Chondrocyte (in vitro differentiated cells): ENCODE measurements around the gene SNAPC4. TPM values are rescaled to one million over a fixed set of nuclear protein-coding genes. Genes with fewer than 3 reads are reported as not detected.
A peak's percentile ranks its signal among the peaks of the same experiment; 100 is the strongest.
"Not testable (repeated sequence)": the region's sequence is repeated elsewhere in the genome, so short reads cannot be mapped to it uniquely, and the experiment has no call there.

ENCODE experiments used
- DNase-seq: peaks from one replicate; pipeline ENCODE4 v3.0.0; 2021; ENCODE audit warnings: mixed read lengths, low spot score
- H3K27ac Mint-ChIP-seq: one replicate; pipeline ENCODE4 v1.8.0; 2021; ENCODE audit warnings: mild to moderate bottlenecking, moderate library complexity, mixed read lengths; ENCODE audit not compliant: unreplicated experiment
- H3K27me3 Mint-ChIP-seq: 2 replicates; pipeline ENCODE4 v1.8.0; 2021; ENCODE audit warnings: low read depth, mixed read lengths
- H3K36me3 Mint-ChIP-seq: 2 replicates; pipeline ENCODE4 v1.8.0; 2021; ENCODE audit warnings: low read depth, mixed read lengths
- H3K4me1 Mint-ChIP-seq: 2 replicates; pipeline ENCODE4 v1.8.0; 2021; ENCODE audit warnings: low read depth, mild to moderate bottlenecking, mixed read lengths
- H3K4me3 Mint-ChIP-seq: one replicate; pipeline ENCODE4 v1.8.0; 2021; ENCODE audit warnings: mild to moderate bottlenecking, moderate library complexity, mixed read lengths; ENCODE audit not compliant: unreplicated experiment
- H3K9me3 Mint-ChIP-seq: 2 replicates; pipeline ENCODE4 v1.8.0; 2021; ENCODE audit warnings: low read depth, mixed read lengths
- total RNA-seq: library from RNA; stranded (reverse); gene quantifications from 3 replicates; pipeline ENCODE4 v1.2.1, GENCODE V29; 2021
- TF ChIP-seq, protein P1 (sequence below): fragments of 200-600 bp; sonication (generic); IDR thresholded peaks from 2 replicates; pipeline ENCODE4 v1.5.0; 2021; ENCODE audit warnings: antibody characterized with exemption, mild to moderate bottlenecking, moderate library complexity

Gene SNAPC4
- total RNA-seq, 1 donor from 2014 or later: 7.9 TPM

DNA sequence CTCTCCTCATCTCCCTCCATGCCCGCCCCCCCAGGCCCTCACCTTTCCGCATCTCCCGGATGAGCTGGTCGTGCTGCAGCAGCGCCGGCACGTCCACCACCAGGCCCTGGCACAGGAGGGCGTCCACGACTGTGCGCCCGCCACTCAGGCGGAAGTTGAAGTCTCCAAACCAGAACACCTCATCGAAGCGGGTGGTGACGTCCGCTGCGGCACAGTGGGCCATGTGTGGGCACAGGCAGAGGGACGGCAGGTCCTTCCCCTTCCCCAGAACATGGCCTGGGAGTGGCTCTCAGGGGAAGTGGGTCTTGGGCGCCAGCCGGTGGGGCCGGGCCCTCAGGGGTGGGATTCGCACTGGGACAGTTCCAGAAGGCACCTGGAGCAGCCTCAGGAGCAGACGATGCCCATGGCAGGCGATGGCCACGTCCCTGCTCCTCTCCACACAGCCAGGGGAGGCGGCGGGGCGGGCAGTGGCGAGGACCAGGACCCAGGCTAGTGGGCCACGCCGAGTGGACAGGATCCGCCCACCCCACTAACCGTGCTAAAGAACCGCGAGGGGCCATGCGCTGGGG is 31.9 kb upstream of the SNAPC4 start:
- H3K9me3 Mint-ChIP-seq: no peaks in the 10 kb centered on the region
- H3K27ac Mint-ChIP-seq: no peak overlapping the region
- H3K36me3 Mint-ChIP-seq: no peaks in the 10 kb centered on the region
- no peak overlapping the region for H3K4me3 Mint-ChIP-seq
- peaks cover 10% of the 10 kb centered on the region for H3K4me1 Mint-ChIP-seq
- TF ChIP-seq, protein P1, sequence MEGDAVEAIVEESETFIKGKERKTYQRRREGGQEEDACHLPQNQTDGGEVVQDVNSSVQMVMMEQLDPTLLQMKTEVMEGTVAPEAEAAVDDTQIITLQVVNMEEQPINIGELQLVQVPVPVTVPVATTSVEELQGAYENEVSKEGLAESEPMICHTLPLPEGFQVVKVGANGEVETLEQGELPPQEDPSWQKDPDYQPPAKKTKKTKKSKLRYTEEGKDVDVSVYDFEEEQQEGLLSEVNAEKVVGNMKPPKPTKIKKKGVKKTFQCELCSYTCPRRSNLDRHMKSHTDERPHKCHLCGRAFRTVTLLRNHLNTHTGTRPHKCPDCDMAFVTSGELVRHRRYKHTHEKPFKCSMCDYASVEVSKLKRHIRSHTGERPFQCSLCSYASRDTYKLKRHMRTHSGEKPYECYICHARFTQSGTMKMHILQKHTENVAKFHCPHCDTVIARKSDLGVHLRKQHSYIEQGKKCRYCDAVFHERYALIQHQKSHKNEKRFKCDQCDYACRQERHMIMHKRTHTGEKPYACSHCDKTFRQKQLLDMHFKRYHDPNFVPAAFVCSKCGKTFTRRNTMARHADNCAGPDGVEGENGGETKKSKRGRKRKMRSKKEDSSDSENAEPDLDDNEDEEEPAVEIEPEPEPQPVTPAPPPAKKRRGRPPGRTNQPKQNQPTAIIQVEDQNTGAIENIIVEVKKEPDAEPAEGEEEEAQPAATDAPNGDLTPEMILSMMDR: no peak
- no peak for DNase-seq
- no peaks in the 10 kb centered on the region for H3K27me3 Mint-ChIP-seq

DNA sequence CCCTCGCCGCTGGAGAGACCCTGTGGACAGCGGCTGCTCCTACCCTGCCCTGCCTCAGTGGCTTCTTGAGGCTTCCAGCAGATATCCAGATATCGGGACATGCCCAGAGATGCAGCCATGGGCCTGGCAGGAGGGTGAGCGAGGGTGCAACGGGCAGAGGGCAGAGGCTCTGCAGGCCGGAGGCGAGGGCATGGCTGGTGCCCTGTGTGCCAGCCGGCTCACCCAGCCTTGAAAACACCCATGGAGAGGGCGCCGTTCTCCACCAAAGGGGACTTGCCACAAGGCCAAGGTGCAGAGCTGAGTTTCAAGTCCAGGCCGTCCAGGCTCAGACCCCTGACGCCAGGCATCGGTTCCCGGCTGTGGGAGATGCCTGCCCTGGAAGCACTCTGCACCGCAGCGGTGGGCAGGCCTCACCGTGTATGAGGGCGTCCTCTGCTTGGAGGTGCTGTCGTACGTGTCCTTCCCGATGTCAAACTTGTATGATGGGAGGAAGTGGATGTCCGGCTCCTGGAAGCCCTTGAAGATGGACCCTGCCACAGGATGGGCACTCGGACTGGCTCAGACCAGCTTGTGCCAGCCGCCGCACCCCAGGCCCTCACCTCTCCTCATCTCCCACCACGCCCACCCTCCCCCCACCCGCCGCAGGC is 30.7 kb upstream of the SNAPC4 start:
- H3K9me3 Mint-ChIP-seq: no peaks in the 10 kb centered on the region
- H3K4me3 Mint-ChIP-seq: no peak overlapping the region
- H3K27ac Mint-ChIP-seq: no peak overlapping the region
- H3K27me3 Mint-ChIP-seq: no peaks in the 10 kb centered on the region
- TF ChIP-seq, protein P1: no peak
- no peak for DNase-seq
- peaks cover under 1% of the 10 kb centered on the region for H3K4me1 Mint-ChIP-seq
- H3K36me3 Mint-ChIP-seq: no peaks in the 10 kb centered on the region

DNA sequence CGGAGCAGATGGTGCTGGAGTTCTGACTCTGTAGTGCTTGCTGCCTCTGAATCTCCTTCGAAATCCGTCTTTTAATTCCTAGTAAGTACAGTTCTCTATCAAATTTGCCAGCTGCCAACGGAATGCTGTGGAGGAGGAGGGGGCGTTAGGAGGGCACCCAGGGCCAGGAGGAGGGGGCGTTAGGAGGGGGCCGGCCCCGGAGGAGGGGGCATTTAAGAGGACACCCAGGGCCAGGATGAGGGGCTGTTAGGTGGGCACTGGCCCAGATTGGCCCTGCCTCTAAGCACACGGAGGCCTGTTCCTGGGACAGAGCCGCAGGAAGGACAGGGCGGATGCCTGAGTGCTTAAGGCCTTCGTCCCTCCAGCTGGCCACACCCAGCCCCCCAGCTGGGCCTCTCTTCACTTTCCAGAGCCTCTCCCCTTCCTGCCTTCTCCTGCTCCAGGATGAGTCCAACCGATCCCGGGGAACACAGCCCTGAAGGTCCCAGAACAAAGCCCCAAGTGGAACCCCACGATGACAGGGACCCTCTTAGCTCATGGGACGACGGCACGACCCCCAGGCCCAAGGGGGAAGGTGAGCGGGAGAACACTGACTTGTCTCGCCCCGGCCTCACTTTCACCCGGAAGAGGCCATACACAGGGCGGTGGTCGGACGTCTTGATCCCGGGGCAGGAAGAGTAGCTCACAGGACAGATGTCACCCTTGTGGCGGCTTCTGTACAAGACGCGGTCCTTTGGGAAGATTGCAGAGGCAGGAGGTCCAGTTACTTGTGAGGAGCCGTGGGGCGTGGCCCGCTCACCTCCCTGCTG is 29.9 kb upstream of the SNAPC4 start:
- Mint-ChIP-seq H3K27me3 (no peaks in the 10 kb centered on the region), H3K4me3 (no peak overlapping the region), H3K4me1 (no peaks in the 10 kb centered on the region), H3K9me3 (no peaks in the 10 kb centered on the region), H3K27ac (peak overlapping the region; percentile 22), H3K36me3 (peaks cover 1% of the 10 kb centered on the region)
- no peak for DNase-seq
- TF ChIP-seq, protein P1: no peak

GRCh38 chr9:136429075-136429628 is 29.2 kb upstream of the SNAPC4 start:
- no peak for DNase-seq
- H3K9me3 Mint-ChIP-seq: no peaks in the 10 kb centered on the region
- H3K4me3 Mint-ChIP-seq: no peak overlapping the region
- no peaks in the 10 kb centered on the region for H3K4me1 Mint-ChIP-seq
- no peak overlapping the region for H3K27ac Mint-ChIP-seq
- no peaks in the 10 kb centered on the region for H3K27me3 Mint-ChIP-seq
- TF ChIP-seq, protein P1: no peak
- peaks cover 1% of the 10 kb centered on the region for H3K36me3 Mint-ChIP-seq

- peak; percentile 70 for DNase-seq
- Mint-ChIP-seq H3K27me3 (no peaks in the 10 kb centered on the region), H3K4me1 (no peaks in the 10 kb centered on the region), H3K9me3 (no peaks in the 10 kb centered on the region), H3K36me3 (peaks cover 9% of the 10 kb centered on the region), H3K27ac (no peak overlapping the region), H3K4me3 (no peak overlapping the region)
- TF ChIP-seq, protein P1: no peak
Observed at GRCh38 chr9:136426787-136427186, 26.8 kb upstream of the SNAPC4 start.

GRCh38 chr9:136425367-136425766 is 25.4 kb upstream of the SNAPC4 start:
- H3K27me3 Mint-ChIP-seq, DNase-seq, H3K27ac Mint-ChIP-seq, H3K4me3 Mint-ChIP-seq, H3K4me1 Mint-ChIP-seq, H3K36me3 Mint-ChIP-seq, H3K9me3 Mint-ChIP-seq: not testable (repeated sequence)
